ENCODE measurements around the gene CEP104. TPM values are rescaled to one million over a fixed set of nuclear protein-coding genes. Genes with fewer than 3 reads are reported as not detected.
"Not testable (repeated sequence)": the region's sequence is repeated elsewhere in the genome, so short reads cannot be mapped to it uniquely, and the experiment has no call there.

Gene CEP104
- total RNA-seq, 1 donor from 2014 or later, result 23.1 TPM

GRCh38 chr1:3827813-3828307 lies 29.2 kb downstream of the CEP104 start:
- no peak for DNase-seq (ENCODE audit: low read depth)

GRCh38 chr1:3825356-3825755 lies 31.7 kb downstream of the CEP104 start:
- no peak for DNase-seq (ENCODE audit: low read depth)

- no peak for DNase-seq (ENCODE audit: low read depth)
These were observed 32.4 kb downstream of the CEP104 start for GRCh38 chr1:3824650-3825049.

- DNase-seq (ENCODE audit: low read depth), result no peak
These were observed 34.6 kb downstream of the CEP104 start for GRCh38 chr1:3822421-3822820.

GRCh38 chr1:3821908-3822307 lies 35.1 kb downstream of the CEP104 start:
- DNase-seq (ENCODE audit: low read depth), result no peak

GRCh38 chr1:3821447-3821846 lies 35.6 kb downstream of the CEP104 start:
- DNase-seq (ENCODE audit: low read depth), result no peak

GRCh38 chr1:3821004-3821403 lies 36.0 kb downstream of the CEP104 start:
- DNase-seq (ENCODE audit: low read depth), result no peak

GRCh38 chr1:3820316-3820715 lies 36.7 kb downstream of the CEP104 start:
- no peak for DNase-seq (ENCODE audit: low read depth)

GRCh38 chr1:3819771-3820200 lies 37.2 kb downstream of the CEP104 start:
- no peak for DNase-seq (ENCODE audit: low read depth)

- DNase-seq (ENCODE audit: low read depth), result no peak
These were observed 39.0 kb downstream of the CEP104 start for GRCh38 chr1:3817821-3818597.

- no peak for DNase-seq (ENCODE audit: low read depth)
These were observed 39.8 kb downstream of the CEP104 start for GRCh38 chr1:3817138-3817740.

GRCh38 chr1:3816331-3817137 lies 40.5 kb downstream of the CEP104 start:
- no peak for DNase-seq (ENCODE audit: low read depth)

GRCh38 chr1:3814771-3815561 lies 42.0 kb downstream of the CEP104 start:
- DNase-seq (ENCODE audit: low read depth), result no peak

GRCh38 chr1:3814065-3814464 lies 42.9 kb downstream of the CEP104 start:
- no peak for DNase-seq (ENCODE audit: low read depth)

GRCh38 chr1:3811595-3811911 lies 45.5 kb downstream of the CEP104 start:
- DNase-seq (ENCODE audit: low read depth), result no peak

- DNase-seq (ENCODE audit: low read depth), result not testable (repeated sequence)
These were observed 46.8 kb downstream of the CEP104 start for GRCh38 chr1:3810149-3810761.

- no peak for DNase-seq (ENCODE audit: low read depth)
These were observed 47.3 kb downstream of the CEP104 start for GRCh38 chr1:3809680-3810079.

GRCh38 chr1:3807769-3808168 lies 49.2 kb downstream of the CEP104 start:
- DNase-seq (ENCODE audit: low read depth), result no peak

- DNase-seq (ENCODE audit: low read depth), result no peak
These were observed 52.0 kb downstream of the CEP104 start for GRCh38 chr1:3805038-3805437.

- DNase-seq (ENCODE audit: low read depth), result not testable (repeated sequence)
These were observed 52.4 kb downstream of the CEP104 start for GRCh38 chr1:3804627-3804944.
